Thyroid gland (tissue), 4 donors: Measurements from ENCODE around the gene GCC2. TPM values are rescaled to one million over a fixed set of nuclear protein-coding genes. Genes with fewer than 3 reads are reported as not detected.
"Not testable (repeated sequence)": the region's sequence is repeated elsewhere in the genome, so short reads cannot be mapped to it uniquely, and the experiment has no call there.

Source experiments
- DNase-seq, 2 donors: peaks; one replicate each; pipeline ENCODE4 v3.0.0-alpha.2; 2019
- H3K27ac ChIP-seq, 3 donors: fragments of 200-600 bp; sonication (generic); 1 replicate in 2 of 3; 2 replicates in 1 of 3; pipeline ENCODE4 v1.5.1; 2016 to 2019; ENCODE audit warnings: mild to moderate bottlenecking in 1 of 3, moderate library complexity in 1 of 3
- H3K27me3 ChIP-seq: fragments of 200-600 bp; sonication (generic); one replicate; pipeline ENCODE4 v1.5.1; 2019
- H3K36me3 ChIP-seq, 2 donors: fragments of 200-600 bp; sonication (generic); one replicate each; pipeline ENCODE4 v1.5.1; 2016 to 2019
- H3K4me1 ChIP-seq, 2 donors: fragments of 200-600 bp; sonication (generic); one replicate each; pipeline ENCODE4 v1.5.1; 2017 to 2019
- H3K4me3 ChIP-seq, 3 donors: fragments of 200-600 bp; sonication (generic); replicated peaks in 1 of 3; 1 replicate in 2 of 3; 2 replicates in 1 of 3; pipeline ENCODE4 v1.5.1; 2016; ENCODE audit warnings: mild to moderate bottlenecking in 1 of 3
- H3K9me3 ChIP-seq: fragments of 200-600 bp; sonication (generic); one replicate; pipeline ENCODE4 v1.5.1; 2017
- CTCF ChIP-seq, 6 experiments: fragments of 200-600 bp in 3 of 6; fragments of 450-650 bp in 3 of 6; sonication (generic) in 3 of 6; IDR thresholded peaks; one replicate each; pipeline ENCODE4 v1.5.1; 2016 to 2019; ENCODE audit warnings: antibody characterized with exemption in 6 of 6, mild to moderate bottlenecking in 2 of 6, inconsistent platforms in 1 of 6, moderate library complexity in 1 of 6
- POLR2A ChIP-seq, 2 donors: fragments of 450-650 bp; IDR thresholded peaks; one replicate each; pipeline ENCODE4 v1.6.1; 2017; ENCODE audit warnings: antibody characterized with exemption in 2 of 2, mild to moderate bottlenecking in 2 of 2, moderate library complexity in 1 of 2
- WGBS, 2 donors: methylation state at CpG; one replicate each; pipeline ENCODE4 v1.1.5; 2017; 5-methylcytosine and 5-hydroxymethylcytosine counted together
- intact Hi-C: fragments of 100-400 bp; cut with DNase I; formaldehyde crosslinking; loops from one replicate; pipeline ENCODE4 v1.15.1; 2023
- small RNA-seq: library from RNA; depleted of rRNA; stranded (forward); fragments of <200 nt; gene quantifications from one replicate; pipeline ENCODE3, GENCODE V24; 2016
- total RNA-seq, 4 donors: library from RNA; depleted of rRNA; stranded (reverse); fragments of >200 nt; gene quantifications; one replicate each; pipeline ENCODE4 v1.2.3, GENCODE V29; 2016

GCC2 gene
- total RNA-seq, 4 donors from 2014 or later: 41.4 to 59.4 (median 54.0) TPM

DNA sequence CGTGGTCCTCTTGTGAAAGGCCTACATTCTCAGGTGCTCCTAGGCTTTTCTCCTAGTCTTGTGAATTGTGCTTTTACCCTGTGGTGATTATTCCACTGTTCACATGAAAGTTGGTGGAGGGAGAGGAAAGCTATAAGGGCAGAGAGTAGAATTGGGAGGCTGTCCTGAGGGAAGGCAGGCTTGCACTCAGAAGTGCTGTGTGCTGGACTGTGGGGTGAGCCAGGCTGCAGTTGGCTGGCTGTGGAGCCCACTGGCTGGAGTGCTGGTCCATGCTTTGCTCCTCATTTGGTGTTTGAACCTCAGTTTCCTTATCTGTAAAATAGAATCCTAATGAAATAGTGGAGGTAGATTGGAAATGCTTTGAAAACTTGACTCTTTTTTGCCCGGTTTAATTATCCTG, 106.6 kb downstream of the GCC2 start:
- no peak overlapping the region for H3K4me3 ChIP-seq
- intact Hi-C loops: no loop called here
- no peak for TF ChIP-seq CTCF (IDR thresholded peaks at IDR 0.05)
- TF ChIP-seq POLR2A (IDR thresholded peaks at IDR 0.05): no peak
- H3K4me1 ChIP-seq: peaks cover 31 to 32% of the 10 kb centered on the region in 2 donors
- DNase-seq: no peak
- whole genome bisulfite sequencing, 2 donors: 94 to 99% methylated on average over 2 of the region's 2 CpGs
- peak overlapping the region in 1 of 3 donors; percentile 17 for H3K27ac ChIP-seq
- no peaks in the 10 kb centered on the region for H3K9me3 ChIP-seq
- H3K36me3 ChIP-seq: no peaks in the 10 kb centered on the region
- H3K27me3 ChIP-seq: no peaks in the 10 kb centered on the region

DNA sequence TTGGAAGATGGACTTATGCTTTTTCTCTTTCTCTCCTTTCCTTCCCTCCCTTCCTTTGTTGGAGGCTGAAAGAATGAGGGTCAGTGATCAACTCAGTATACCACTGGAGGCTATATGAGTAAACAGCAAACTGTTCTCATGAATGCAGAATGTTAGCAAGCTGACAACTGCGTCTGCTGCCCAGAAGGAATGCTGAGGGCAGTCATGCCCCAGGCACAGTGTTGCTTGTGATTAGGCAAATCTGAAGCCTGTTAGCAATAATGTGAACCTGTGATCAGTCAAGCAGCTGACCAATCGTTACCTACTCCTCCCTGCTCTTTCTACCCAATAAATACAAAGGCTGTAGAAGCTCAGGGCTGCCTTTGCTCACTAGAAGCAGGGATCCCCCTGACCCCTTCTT, 107.6 kb downstream of the GCC2 start:
- H3K27ac ChIP-seq: peak overlapping the region in 2 of 3 donors; percentile 43 to 64
- whole genome bisulfite sequencing, 2 donors: 37 to 41% methylated on average over 2 of the region's 2 CpGs

More for the DNA sequence above, 107.6 kb downstream of the GCC2 start:
- H3K27me3 ChIP-seq, H3K36me3 ChIP-seq, H3K4me3 ChIP-seq, H3K9me3 ChIP-seq, intact Hi-C loops: not testable (repeated sequence)
- peak in 1 of 2 donors; percentile 24 for TF ChIP-seq POLR2A (IDR thresholded peaks at IDR 0.05)
- H3K4me1 ChIP-seq: peaks cover 31 to 40% of the 10 kb centered on the region in 2 donors
- peak; percentile 56 to 75 for DNase-seq

Small RNA genes lying within 50 kb of the gene (small RNA-seq; reads per million reads assigned to genes)
- gene SMIM12P1: not detected

Other genes starting within 250 kb of the GCC2 start
- gene SULT1C3, start 209.2 kb upstream of the GCC2 start, total RNA-seq: not detected
- gene SULT1C2, start 160.3 kb upstream of the GCC2 start, total RNA-seq: 10 to 100 TPM; 11.2 to 37.3 (median 26.5) TPM
- gene SULT1C4, start 71.3 kb upstream of the GCC2 start, total RNA-seq: 1 to 10 TPM; 3.2 to 9.2 (median 7.5) TPM
- 100 to 1,000 TPM in 2 of 4 donors, 10 to 100 TPM in 2; 73.1 to 117 (median 92.5) TPM for gene LIMS1, start 85.3 kb downstream of the GCC2 start, total RNA-seq